Stimulated activated CD8-positive, alpha-beta memory T cell treated with anti-CD3 and anti-CD28 coated beads, Interleukin-4, amount 100 ng/mL, for 1 hour (primary cell): ENCODE results near the gene IBA57.
"Not testable (repeated sequence)": the region's sequence is repeated elsewhere in the genome, so short reads cannot be mapped to it uniquely, and the experiment has no call there.

Source experiments
- DNase-seq, 2 donors: peaks; one replicate each; pipeline ENCODE4 v3.0.0-alpha.2; 2020; ENCODE audit warnings: low read depth in 2 of 2, low spot score in 1 of 2

IBA57 gene

GRCh38 chr1:228170666-228171065, 5.1 kb downstream of the IBA57 start:
- no peak for DNase-seq

DNA sequence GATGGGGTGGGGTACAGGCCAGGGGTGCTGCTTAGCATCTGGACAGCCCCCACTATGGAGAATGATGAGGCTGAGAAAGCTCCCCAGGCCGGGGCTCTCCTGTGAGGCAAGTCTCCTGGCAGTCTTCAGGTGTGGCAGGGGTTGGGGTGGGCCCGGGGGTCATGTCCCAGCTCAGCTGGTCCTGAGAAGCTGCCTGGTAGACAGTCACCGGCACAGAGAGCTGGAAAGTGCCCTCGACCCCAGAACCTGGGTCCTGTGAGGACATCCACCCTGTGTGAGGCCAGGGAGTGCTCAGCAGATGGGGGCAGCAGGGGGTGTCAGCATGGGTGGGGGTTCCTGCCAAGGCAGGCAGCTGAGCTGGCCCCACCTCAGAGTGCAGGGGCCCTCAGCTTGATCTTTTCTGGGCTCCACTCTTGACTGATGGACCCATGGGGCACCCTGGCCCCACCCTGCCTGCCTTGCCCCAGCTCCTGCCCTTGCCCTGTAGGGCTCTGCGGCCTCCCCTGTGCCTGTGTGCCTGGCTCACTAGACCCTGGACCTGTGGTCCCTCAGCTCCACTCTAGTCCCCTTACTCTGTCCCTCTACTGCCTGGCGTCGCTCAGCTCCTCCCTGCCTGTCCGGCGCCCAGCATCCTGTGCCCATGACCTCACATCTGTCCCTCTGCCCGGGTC, 5.8 kb downstream of the IBA57 start:
- no peak for DNase-seq

GRCh38 chr1:228172591-228173527, 7.3 kb downstream of the IBA57 start:
- DNase-seq, result no peak

- not testable (repeated sequence) for DNase-seq
Measured at GRCh38 chr1:228173528-228174481, 8.2 kb downstream of the IBA57 start.

DNA sequence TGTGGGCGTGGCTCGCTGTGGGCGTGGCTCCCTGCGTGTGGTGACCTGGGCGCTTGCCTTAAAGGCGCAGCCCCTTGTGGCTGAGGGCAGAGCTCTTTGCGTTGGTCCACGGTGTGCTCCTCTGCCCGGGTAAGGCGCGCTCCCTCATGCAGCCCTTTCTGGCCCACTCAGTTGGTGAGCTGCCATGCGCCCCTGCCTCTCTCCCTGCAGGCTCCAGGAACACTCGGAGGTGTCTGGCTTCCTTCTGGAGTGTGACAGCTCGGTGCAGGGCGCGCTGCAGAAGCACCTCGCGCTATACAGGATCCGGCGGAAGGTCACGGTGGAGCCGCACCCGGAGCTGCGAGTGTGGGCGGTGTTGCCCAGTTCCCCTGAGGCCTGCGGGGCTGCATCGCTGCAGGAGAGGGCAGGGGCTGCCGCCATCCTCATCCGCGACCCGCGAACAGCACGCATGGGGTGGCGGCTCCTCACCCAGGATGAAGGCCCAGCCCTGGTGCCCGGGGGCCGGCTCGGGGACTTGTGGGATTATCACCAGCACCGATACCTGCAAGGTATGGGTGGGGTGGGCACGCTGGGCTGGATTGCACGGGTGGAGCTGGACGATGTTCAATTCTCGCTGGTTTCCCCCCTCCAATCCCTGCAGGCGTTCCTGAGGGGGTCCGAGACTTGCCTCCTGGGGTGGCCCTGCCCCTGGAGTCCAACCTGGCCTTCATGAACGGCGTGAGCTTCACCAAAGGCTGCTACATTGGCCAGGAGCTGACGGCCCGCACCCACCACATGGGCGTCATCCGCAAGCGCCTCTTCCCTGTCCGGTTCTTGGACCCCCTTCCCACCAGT, 9.1 kb downstream of the IBA57 start:
- no peak for DNase-seq

- no peak for DNase-seq
Measured at GRCh38 chr1:228175316-228176023, 9.9 kb downstream of the IBA57 start.

DNA sequence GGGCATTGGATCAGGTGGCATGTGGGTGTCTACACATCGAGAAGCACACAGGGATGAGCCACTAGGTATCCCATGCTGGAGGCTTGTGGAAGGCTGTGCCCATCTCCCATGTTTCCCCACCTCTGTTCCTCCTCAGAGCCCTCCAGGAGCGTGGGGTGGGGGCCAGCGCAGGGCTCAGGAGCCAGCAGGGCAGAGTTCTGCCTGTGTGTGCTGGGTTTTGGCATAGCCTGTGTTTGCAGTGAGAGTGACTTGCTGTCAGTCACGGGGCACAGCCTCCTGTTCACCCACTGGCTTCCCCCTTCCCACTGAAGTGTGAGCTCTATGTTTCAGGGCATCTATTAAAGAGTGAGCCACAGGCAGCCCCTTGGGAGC, 10.4 kb downstream of the IBA57 start:
- DNase-seq, result no peak

DNA sequence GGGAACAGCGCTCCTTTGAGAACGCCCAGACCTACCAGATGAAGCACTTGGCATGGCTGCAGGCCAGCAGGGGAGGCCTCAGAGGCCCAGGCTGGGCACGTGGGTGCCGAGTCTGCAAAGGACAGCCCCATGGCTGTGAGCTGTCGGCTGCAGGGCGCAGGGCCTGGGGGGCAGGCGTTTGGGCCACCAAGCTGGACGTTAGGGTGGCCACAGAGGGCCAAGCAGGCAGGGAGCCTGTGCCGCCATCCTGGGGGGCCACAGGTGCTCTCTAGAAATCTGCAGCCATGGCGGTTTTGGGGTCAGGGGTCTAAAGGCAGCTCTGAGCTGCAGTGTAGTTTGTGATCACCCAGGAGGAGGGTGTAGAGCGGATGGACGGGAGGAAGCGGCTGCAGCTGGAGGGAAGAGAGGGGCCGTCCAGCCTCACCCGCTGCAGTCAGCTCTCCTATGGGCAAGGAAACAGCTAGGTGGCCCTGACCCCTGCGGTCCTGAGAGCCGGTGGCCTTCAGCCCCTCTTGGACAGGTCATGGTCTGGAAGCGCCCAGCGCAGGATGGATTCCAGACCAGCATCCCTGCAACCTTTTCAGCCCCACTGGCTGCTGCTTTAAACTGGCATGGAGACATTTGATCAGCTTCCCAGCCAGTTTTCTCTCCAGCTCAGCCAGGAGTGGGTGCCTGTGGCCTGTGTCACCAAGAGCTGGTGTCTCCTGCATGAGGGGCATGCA, 11.0 kb downstream of the IBA57 start:
- no peak for DNase-seq

DNA sequence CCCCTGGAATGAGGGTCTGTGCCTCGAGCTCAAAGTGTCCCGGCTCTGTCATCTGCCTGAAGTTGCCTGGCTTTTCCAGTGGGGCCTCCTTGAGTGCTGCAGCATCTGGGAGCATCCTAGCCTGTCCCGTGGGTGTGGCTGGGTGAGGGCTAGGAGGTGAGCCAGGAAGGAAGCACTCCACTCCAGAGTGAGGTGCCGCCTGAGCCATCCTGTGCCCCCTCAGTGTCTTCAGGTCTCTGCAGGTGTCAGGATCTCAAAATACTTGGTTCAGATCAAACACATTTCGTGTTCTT, 11.5 kb downstream of the IBA57 start:
- DNase-seq, result no peak

DNA sequence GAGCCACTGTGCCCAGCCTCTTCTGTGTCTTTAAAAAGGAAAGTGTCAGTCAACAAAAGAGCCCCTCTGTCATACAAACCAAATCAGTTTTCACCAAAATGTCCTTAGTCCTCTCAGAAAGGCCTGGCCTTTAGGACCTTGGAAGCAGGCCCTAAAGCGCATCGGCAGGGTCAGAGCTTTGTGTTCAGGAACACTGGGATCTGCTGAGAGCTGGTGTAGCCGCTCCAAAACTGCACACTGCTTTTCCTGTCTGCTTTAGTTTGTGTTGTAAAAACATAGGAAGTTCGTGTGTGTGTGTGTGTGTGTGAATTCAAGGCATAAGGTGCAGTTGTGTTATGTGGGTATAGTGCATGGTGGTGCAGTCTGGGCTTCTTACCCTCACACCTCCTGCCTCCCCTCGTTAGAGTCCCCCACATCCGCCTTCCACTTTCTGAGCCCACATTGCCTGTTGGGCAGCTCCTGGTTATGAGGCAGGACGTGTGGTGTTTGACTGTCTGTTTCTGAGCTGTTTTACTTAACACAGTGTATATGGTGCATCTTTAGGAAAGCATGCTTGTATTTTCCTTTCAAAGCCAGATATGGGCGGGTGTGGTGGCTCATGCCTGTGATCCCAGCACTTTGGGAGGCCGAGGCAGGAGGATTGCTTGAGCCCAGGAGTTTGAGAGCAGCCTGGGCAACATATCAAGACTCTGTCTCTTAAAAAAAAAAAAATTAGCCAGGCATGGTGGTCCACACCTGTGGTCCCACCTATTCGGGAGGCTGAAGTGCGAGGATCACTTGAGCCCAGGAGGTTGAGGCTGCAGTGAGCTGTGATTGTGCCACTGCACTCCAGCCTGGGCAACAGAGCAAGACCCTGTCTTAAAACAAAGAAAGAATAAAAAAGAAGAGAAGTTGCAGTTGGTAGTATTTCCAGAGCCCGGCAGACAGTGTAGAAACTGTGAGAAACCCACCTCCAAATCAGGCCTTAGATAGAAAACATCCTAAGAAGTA, 12.4 kb downstream of the IBA57 start:
- DNase-seq, result no peak

DNA sequence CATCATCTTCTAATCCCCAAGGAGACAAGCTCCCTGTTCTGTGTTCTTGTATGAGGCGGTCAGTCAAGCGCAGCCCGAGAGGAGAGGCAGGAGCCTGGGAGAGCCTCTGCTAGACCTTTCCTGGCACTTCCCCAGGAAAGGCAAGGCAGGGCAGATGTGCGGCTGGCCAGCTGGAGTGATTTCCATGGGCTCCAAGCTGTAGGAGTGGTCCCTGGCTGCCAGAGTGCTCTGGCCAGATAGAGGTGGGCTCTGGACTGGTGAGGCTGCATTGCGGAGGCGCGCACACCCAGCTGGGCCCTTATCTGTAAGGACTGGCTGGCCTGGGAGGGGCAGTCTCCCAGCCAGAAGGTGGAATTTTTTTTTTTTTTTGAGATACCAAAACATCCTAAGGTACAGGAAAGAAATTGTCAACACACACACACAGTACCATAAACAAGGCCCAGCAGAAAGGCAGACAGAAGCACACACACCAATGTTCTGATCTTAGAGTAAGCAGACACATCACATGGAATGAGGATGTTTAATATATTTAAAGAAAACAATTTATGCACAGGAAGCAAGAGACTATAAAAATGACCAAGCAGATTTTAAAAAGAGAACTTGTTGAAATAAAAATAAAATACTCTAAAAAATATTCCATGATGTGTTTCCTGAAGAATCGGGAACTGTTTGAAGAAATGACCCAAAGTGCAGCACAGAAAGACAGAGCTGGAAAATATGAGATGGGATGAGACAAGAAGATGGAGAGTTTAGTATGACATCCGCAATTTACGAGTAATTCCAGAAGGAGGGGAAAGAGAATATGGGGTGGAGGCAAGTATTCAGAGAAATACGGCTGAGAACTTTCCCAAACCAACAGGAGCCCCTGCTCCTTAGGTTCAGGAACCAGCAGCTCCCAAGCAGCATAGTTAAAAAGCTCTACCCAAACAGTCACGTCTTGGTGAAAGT, 13.4 kb downstream of the IBA57 start:
- DNase-seq, result no peak

- DNase-seq, result no peak
Measured at GRCh38 chr1:228180271-228180958, 14.8 kb downstream of the IBA57 start.

GRCh38 chr1:228180959-228181644, 15.5 kb downstream of the IBA57 start:
- DNase-seq, result no peak

DNA sequence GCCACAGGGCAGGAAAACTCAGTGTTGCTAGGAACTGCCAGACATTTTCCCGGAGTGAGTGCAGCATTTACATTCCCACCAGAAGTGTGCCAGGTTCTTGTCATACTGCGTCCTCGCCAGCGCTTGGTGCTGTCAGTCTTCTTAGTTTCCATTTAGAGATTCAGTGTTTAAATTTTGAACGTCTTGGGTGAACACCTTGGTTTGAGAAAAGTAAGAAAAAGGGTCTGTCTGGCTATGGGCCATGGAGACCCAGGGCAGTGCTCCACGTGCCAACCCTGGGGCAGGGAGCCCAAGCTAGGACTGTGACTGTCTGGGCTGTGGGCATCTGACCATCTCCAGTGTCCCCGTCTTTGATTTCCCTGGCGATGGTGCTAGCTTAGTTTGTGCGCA, 16.0 kb downstream of the IBA57 start:
- no peak for DNase-seq

DNA sequence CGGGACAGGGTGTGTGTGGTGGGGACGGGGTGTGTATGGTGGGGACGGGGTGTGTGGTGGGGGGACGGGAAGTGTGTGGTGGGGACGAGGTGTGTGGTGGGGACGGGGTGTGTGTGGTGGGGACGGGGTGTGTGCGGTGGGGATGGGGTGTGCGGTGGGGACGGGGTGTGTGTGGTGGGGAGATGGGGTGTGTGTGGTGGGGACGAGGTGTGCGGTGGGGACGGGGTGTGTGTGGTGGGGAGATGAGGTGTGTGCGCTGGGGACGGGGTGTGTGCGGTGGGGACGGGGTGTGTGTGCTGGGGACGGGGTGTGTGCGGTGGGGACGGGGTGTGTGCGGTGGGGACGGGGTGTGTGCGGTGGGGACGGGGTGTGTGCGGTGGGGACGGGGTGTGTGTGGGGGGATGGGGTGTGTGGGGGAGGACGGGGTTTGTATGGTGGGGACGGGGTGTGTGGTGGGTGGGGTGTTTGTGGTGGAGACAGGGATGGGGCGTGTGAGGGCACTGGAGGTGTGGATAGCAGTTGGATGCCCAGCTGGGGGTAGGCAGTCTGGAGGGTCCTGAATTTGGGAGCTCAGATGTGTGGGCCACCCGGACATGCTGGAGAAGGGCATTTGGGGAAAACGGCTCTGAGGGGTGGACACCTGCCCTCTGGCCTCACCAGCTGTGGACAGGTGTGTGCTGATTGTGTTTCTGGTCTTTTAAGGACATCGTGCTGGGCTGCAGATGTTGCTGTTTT, 16.9 kb downstream of the IBA57 start:
- no peak for DNase-seq
